D721Med (cell line): ENCODE measurements around the gene SMDT1.
"Not testable (repeated sequence)": the region's sequence is repeated elsewhere in the genome, so short reads cannot be mapped to it uniquely, and the experiment has no call there.

Source experiments
- DNase-seq: peaks from one replicate; pipeline ENCODE4 v3.0.0; 2011; ENCODE audit warnings: low spot score; ENCODE audit not compliant: insufficient read length
- FAIRE-seq: peaks from 2 replicates; lab custom pipeline; 2011; peaks lifted over from hg19 to GRCh38; lab: Jason Lieb, UNC
- CTCF ChIP-seq: IDR thresholded peaks from 2 replicates; pipeline ENCODE4 v1.5.1; 2012; ENCODE audit warnings: mild to moderate bottlenecking, control low read depth; ENCODE audit not compliant: insufficient read depth; ENCODE audit errors: missing control alignments

SMDT1 gene

GRCh38 chr22:42112793-42113192, 33.3 kb downstream of the SMDT1 start:
- TF ChIP-seq CTCF: peak; percentile 20
- DNase-seq: not testable (repeated sequence)

GRCh38 chr22:42114721-42115120, 35.2 kb downstream of the SMDT1 start:
- peak; percentile 38 for TF ChIP-seq CTCF

More at GRCh38 chr22:42112793-42113192, 33.3 kb downstream of the SMDT1 start:
- FAIRE-seq: not testable (repeated sequence)

DNA sequence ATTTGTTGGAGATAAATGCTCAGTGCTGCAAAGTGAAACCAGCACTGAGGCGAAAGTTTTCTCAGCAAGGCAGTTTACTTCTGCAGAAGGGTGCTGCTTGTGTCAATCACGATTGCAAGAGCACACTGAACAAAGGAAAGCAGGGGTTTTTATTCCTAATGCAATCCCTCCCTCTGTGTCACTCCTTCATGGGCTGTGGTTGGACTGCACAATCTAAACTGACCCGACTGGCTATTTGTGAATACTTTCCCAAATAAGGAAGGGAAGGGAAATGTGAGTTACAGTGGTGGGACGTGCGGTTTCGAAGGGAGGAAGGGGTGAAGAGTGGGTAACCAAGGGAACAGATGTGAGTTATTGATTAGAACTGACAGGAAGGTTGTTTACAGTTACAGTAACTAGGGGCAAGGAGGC, 35.9 kb downstream of the SMDT1 start:
- DNase-seq, FAIRE-seq: not testable (repeated sequence)

More at GRCh38 chr22:42114721-42115120, 35.2 kb downstream of the SMDT1 start:
- FAIRE-seq: no peak
- no peak for DNase-seq

DNA sequence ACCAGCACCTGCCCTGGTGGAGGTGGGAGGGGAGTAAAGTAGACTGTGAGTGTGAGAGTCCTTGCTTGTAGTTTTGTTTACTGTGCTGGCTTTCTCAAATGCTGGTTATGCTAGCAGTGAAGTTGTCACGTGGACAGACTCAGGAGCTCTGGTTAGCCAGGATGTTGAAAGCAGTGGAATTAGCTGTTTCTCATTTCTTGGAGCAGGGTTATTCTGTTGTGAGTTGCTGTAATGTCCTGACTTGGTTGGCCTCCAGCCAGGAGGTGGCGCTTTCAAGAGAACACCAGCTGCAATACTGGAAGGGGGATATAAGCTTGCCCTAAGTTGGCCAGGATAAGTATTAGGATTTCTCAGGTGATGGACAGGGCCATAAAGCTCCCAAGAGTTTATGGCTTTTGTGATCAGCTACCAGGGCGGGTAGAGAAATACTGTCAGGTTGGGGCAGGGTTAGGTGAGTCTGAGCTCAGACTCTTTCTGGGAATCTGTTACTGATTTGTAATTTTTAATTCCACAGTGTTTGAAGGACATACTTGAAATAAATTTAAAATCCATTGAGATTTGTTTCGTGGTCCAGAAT, 37.4 kb downstream of the SMDT1 start:
- FAIRE-seq (no peak), DNase-seq (no peak)
- peak; percentile 8 for TF ChIP-seq CTCF

- not testable (repeated sequence) for FAIRE-seq, DNase-seq
These were observed 40.9 kb downstream of the SMDT1 start for GRCh38 chr22:42120231-42121021.

DNA sequence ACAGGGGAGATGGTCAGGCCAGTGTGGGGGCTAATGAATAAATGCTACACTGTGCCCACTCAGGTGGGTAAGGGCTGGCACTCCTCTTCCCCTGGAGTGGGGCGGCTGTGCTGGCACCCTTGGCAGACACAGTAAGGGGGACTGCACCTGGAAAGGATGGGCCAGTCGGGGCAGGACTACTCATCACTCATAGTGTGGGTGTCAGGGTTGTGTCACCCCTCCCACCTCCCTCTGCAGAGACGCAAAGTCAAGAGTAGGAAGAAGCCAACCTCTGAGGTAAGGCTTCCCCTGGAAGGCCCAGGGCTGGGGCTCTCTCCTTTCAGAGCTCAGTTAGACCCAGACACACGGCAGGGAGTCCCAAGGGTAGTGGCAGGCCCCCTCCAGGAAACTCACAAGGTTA, 44.0 kb downstream of the SMDT1 start:
- FAIRE-seq, DNase-seq: not testable (repeated sequence)

- FAIRE-seq: no peak
- DNase-seq: no peak
- no peak for TF ChIP-seq CTCF
These were observed 48.1 kb downstream of the SMDT1 start for GRCh38 chr22:42127606-42128005.

DNA sequence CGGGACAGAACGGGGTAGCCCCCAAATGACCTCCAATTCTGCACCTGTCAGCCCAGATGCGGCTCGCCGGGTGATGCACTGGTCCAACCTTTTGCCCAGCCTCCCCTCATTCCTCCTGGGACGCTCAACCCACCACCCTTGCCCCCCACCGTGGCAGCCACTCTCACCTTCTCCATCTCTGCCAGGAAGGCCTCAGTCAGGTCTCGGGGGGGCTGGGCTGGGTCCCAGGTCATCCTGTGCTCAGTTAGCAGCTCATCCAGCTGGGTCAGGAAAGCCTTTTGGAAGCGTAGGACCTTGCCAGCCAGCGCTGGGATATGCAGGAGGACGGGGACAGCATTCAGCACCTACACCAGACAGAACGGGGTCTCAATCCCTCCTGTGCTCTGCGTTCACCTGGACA, 48.5 kb downstream of the SMDT1 start:
- not testable (repeated sequence) for FAIRE-seq, DNase-seq

DNA sequence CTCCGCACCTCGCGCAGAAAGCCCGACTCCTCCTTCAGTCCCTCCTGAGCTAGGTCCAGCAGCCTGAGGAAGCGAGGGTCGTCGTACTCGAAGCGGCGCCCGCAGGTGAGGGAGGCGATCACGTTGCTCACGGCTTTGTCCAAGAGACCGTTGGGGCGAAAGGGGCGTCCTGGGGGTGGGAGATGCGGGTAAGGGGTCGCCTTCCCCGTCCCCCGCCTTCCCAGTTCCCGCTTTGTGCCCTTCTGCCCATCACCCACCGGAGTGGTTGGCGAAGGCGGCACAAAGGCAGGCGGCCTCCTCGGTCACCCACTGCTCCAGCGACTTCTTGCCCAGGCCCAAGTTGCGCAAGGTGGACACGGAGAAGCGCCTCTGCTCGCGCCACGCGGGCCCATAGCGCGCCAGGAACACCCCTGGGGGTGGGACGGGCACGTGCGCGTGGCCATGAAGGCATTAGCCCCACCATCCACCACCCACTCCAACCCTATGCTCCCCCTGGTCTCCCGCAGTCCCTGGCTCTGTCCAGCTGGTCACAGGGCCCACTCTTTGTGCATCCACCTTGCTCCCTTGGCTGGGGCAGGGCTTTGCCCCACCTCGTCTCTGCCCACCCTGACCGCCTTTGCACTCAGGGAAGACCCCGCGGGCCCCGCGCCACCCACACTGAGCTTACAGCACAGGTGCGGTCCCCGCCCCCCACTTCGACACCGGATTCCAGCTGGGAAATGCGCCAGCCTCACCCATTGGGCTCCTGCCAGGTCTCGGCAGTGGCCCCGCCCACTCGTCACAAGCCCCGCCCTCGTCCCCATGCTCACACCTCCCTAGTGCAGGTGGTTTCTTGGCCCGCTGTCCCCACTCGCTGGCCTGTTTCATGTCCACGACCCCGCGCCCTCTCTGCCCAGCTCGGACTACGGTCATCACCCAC, 49.5 kb downstream of the SMDT1 start:
- DNase-seq, FAIRE-seq: not testable (repeated sequence)

DNA sequence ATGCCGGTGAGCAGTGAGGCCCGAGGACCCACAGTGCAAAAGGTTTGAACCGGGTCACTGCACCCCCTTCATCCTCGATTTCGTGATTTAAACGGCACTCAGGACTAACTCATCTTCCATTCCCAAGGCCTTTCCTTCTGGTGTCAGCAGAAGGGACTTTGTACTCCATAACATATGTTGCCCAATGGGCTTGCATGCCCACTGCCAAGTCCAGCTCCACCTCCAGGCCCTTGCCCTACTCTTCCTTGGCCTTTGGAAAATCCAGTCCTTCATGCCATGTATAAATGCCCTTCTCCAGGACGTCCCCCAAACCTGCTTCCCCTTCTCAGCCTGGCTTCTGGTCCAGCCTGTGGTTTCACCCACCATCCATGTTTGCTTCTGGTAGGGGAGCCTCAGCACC, 50.7 kb downstream of the SMDT1 start:
- FAIRE-seq, DNase-seq: not testable (repeated sequence)

DNA sequence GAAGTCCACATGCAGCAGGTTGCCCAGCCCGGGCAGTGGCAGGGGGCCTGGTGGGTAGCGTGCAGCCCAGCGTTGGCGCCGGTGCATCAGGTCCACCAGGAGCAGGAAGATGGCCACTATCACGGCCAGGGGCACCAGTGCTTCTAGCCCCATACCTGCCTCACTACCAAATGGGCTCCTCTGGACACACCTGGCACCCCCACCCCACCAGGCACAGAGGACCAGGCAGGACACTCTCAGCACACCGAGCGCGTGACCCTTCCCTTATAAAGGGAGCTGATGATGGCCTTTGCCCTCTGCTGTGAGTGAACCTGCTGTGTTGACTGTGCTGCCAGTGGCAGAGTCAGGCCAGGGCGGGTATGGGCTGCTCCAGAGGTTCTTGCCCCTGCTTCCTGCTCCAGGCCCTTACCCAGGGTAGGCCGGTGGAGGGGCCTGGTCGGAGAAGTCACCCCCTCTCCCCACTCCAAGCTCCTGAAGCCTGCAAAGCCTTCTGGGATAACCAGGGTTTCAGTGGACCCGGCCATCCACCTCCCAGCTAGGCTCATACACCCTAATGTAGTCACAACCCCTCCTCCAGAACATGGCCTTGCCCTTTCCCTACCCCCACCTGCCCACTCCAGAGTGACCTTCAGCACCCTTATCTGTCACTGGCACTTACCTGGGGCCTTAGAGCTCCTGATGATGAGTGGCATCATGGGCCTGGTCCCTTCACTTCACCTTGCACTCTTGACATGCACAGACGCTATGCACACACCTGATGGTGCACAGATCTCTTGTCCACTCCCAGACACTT, 51.3 kb downstream of the SMDT1 start, which contains the start of gene CYP2D6:
CYP2D6 (minus strand) TSS at position 172 of the 793 bp plus-strand sequence; CDS start at position 153, 19 bp downstream.
- DNase-seq, FAIRE-seq: not testable (repeated sequence)
